HepG2 (cell line): Measurements from ENCODE around the gene PPRC1. TPM values are rescaled to one million over a fixed set of nuclear protein-coding genes. Genes with fewer than 3 reads are reported as not detected.
A peak's percentile ranks its signal among the peaks of the same experiment; 100 is the strongest.

ENCODE experiments used
- AHR ChIP-seq: IDR thresholded peaks from 2 replicates; pipeline ENCODE4 v1.6.1; 2018; ENCODE audit warnings: missing genetic modification reagents, missing compliant biosample characterization
- DR1 ChIP-seq: sonication (generic); formaldehyde crosslinking; IDR thresholded peaks from 2 replicates; pipeline ENCODE4 v1.8.0; 2021; ENCODE audit warnings: mild to moderate bottlenecking, missing genetic modification reagents, inconsistent platforms
- FOXA1 ChIP-seq, 2 experiments: fragments of 450-650 bp in 1 of 2; sonication (generic) in 1 of 2; formaldehyde crosslinking in 1 of 2; IDR thresholded peaks; 2 replicates each; pipeline versions ENCODE4 v1.4.0 to v1.6.1; 2016 to 2020; ENCODE audit warnings: missing genetic modification reagents in 1 of 2
- FOXK2 ChIP-seq: fragments of 450-650 bp; IDR thresholded peaks from 2 replicates; pipeline ENCODE4 v1.6.1; 2016
- GATAD2A ChIP-seq: IDR thresholded peaks from 2 replicates; pipeline ENCODE4 v1.6.1; 2016
- HOXA5 ChIP-seq: sonication (generic); formaldehyde crosslinking; IDR thresholded peaks from 2 replicates; pipeline ENCODE4 v1.4.0; 2020; ENCODE audit warnings: missing genetic modification reagents
- KLF6 ChIP-seq: IDR thresholded peaks from 2 replicates; pipeline ENCODE4 v1.8.0; 2016; ENCODE audit warnings: missing biosample characterization, missing genetic modification reagents
- MLX ChIP-seq: IDR thresholded peaks from 2 replicates; pipeline ENCODE4 v1.6.1; 2016
- PATZ1 ChIP-seq: sonication (generic); formaldehyde crosslinking; IDR thresholded peaks from 2 replicates; pipeline ENCODE4 v1.4.0; 2020; ENCODE audit warnings: missing genetic modification reagents
- PCBP1 ChIP-seq: fragments of 200-400 bp; formaldehyde crosslinking; IDR thresholded peaks from 2 replicates; pipeline ENCODE4 v1.6.1; 2017; ENCODE audit warnings: mild to moderate bottlenecking, low read depth, low read length, borderline replicate concordance
- PHF20 ChIP-seq: sonication (generic); formaldehyde crosslinking; IDR thresholded peaks from 2 replicates; pipeline ENCODE4 v1.5.0; 2020; ENCODE audit warnings: mild to moderate bottlenecking, missing genetic modification reagents
- TEAD2 ChIP-seq: sonication (generic); formaldehyde crosslinking; IDR thresholded peaks from 2 replicates; pipeline ENCODE4 v1.9.0; 2021; ENCODE audit warnings: missing genetic modification reagents
- TMF1 ChIP-seq: sonication (generic); formaldehyde crosslinking; IDR thresholded peaks from 2 replicates; pipeline ENCODE4 v1.8.1; 2022; ENCODE audit warnings: low read depth, missing genetic modification reagents
- ZBTB39 ChIP-seq: sonication (generic); formaldehyde crosslinking; IDR thresholded peaks from 2 replicates; pipeline ENCODE4 v1.5.0; 2020; ENCODE audit warnings: missing genetic modification reagents
- ZBTB7B ChIP-seq: sonication (generic); formaldehyde crosslinking; IDR thresholded peaks from 2 replicates; pipeline ENCODE4 v1.4.0; 2020; ENCODE audit warnings: missing genetic modification reagents
- ZC3H13 ChIP-seq: sonication (generic); formaldehyde crosslinking; IDR thresholded peaks from 2 replicates; pipeline ENCODE4 v1.8.1; 2023; ENCODE audit warnings: mild to moderate bottlenecking, missing genetic modification reagents, moderate library complexity
- ZNF687 ChIP-seq: sonication (generic); formaldehyde crosslinking; IDR thresholded peaks from 2 replicates; pipeline ENCODE4 v1.5.1; 2020; ENCODE audit warnings: mild to moderate bottlenecking, missing genetic modification reagents, moderate library complexity
- ZNF800 ChIP-seq: sonication (generic); formaldehyde crosslinking; IDR thresholded peaks from 2 replicates; pipeline ENCODE4 v1.4.0; 2020; ENCODE audit warnings: missing genetic modification reagents
- ZSCAN25 ChIP-seq: sonication (generic); formaldehyde crosslinking; IDR thresholded peaks from 2 replicates; pipeline ENCODE4 v1.8.0; 2022; ENCODE audit warnings: mild to moderate bottlenecking, missing genetic modification reagents
- polyA plus RNA-seq, 8 experiments: library from polyadenylated mRNA; depleted of rRNA in 3 of 8; stranded (reverse) in 7 of 8; unstranded in 1 of 8; fragments of >200 nt; fragmentation: Illumina TruSeq in 4 of 8; extraction: Trizol in 4 of 8; gene quantifications; 2 replicates each; pipeline versions ENCODE4 v1.2.1 to v1.2.3, GENCODE V29; 2011 to 2016; ENCODE audit warnings: low read depth in 4 of 8, missing spikeins in 1 of 8, mixed read lengths in 1 of 8; ENCODE audit not compliant: insufficient read depth in 1 of 8
- total RNA-seq, 5 experiments: library from RNA; depleted of rRNA; stranded (reverse); fragments of >200 nt; fragmentation: Illumina TruSeq; extraction: Trizol; gene quantifications; 2 replicates each; pipeline ENCODE4 v1.2.3, GENCODE V29; 2016; ENCODE audit warnings: low read depth in 1 of 5

Gene PPRC1
- total and polyA plus RNA-seq, 2 of the 13 experiments (the other 11 are each of a cell fraction or from before 2014, with no cell fraction given): 18.7 to 24.2 TPM

GRCh38 chr10:102133373-102134195 lies 744 bp downstream of the PPRC1 start (continued):
- TF ChIP-seq DR1 (CRISPR knock-in tag): 0 out of 2 replicates have a peak, but pooled peaks have one; percentile 7
- TF ChIP-seq TMF1 (CRISPR knock-in tag): 0 out of 2 replicates have a peak, but pooled peaks have one; percentile 35
- peak; percentile 71 for TF ChIP-seq HOXA5 (CRISPR knock-in tag)
- no peak for TF ChIP-seq AHR
- 0 out of 2 replicates have a peak, but pooled peaks have one; percentile 26 for TF ChIP-seq PCBP1
- TF ChIP-seq ZC3H13: peak; percentile 48; the same call in 1 of the 2 replicates
- TF ChIP-seq PATZ1: peak; percentile 95
- no peak for TF ChIP-seq PHF20 (CRISPR knock-in tag)
- no peak for TF ChIP-seq FOXA1 (IDR thresholded peaks at IDR 0.05)
- TF ChIP-seq FOXA1 (CRISPR knock-in tag; IDR thresholded peaks at IDR 0.05): no peak
- TF ChIP-seq ZNF687 (CRISPR knock-in tag): peak; percentile 80
- 0 out of 2 replicates have a peak, but pooled peaks have one; percentile 4 for TF ChIP-seq ZSCAN25 (CRISPR knock-in tag)
- TF ChIP-seq GATAD2A: peak; percentile 49; the same call in 1 of the 2 replicates
- TF ChIP-seq KLF6: peak; percentile 50
- TF ChIP-seq ZBTB39 (CRISPR knock-in tag): no peak
- TF ChIP-seq ZNF800: no peak; the same call in 1 of the 2 replicates
- TF ChIP-seq TEAD2 (CRISPR knock-in tag): no peak
- TF ChIP-seq MLX (CRISPR knock-in tag): peak; percentile 48; the same call in 1 of the 2 replicates
- no peak for TF ChIP-seq FOXK2
- no peak for TF ChIP-seq ZBTB7B (CRISPR knock-in tag)
